Muscle of arm (tissue), 12 donors: ENCODE measurements around the gene ITIH3. TPM values are rescaled to one million over a fixed set of nuclear protein-coding genes. Genes with fewer than 3 reads are reported as not detected.

Experiments
- DNase-seq: peaks from one replicate; pipeline ENCODE4 v3.0.0-alpha.2; 2013
- polyA plus RNA-seq, 12 donors: library from polyadenylated mRNA; unstranded; fragments of 120-200 nt; gene quantifications; one replicate each; pipeline ENCODE4 v1.2.1, GENCODE V29; 2013; ENCODE audit not compliant: insufficient read length in 12 of 12

ITIH3 gene
- polyA plus RNA-seq, 12 donors: 0.31 to 3.8 (median 1.7) TPM; not detected in 2

DNA sequence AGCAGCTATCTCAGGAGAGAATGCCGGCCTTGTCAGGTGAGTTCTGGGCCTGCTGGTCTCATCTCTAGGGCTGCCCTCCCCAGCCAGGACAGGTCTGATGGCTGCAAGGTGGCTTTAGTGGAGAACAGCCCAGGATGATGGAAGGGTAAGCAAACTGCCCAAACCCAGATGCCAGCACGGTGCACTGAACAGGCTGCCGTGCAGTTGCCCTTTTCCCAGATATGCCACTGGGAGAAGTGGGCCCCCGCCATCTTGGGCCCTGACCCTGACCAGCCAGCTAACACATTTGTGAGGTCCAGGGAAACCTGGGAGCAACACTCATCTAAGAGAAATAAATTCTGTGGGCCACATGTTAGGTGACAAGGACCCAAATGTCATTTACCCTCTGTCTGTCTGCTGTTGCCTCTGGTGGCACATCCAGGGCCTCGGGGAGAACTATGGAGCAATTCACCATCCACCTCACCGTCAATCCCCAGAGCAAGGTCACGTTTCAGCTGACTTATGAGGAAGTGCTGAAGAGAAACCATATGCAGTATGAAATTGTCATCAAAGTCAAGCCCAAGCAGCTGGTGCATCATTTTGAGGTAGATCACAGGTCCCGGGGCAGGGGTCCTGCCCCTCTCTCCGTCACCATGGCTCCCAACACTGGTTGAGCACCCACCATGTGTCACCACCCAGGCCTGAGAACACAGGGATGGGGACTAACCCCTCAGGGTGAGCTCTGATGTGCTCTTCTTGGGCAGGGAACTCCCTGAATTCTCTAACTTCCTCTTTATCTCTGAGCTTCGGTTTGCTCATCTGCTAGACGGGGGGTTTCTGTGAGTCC, 15.4 kb upstream of the ITIH3 start:
- DNase-seq: no peak

DNA sequence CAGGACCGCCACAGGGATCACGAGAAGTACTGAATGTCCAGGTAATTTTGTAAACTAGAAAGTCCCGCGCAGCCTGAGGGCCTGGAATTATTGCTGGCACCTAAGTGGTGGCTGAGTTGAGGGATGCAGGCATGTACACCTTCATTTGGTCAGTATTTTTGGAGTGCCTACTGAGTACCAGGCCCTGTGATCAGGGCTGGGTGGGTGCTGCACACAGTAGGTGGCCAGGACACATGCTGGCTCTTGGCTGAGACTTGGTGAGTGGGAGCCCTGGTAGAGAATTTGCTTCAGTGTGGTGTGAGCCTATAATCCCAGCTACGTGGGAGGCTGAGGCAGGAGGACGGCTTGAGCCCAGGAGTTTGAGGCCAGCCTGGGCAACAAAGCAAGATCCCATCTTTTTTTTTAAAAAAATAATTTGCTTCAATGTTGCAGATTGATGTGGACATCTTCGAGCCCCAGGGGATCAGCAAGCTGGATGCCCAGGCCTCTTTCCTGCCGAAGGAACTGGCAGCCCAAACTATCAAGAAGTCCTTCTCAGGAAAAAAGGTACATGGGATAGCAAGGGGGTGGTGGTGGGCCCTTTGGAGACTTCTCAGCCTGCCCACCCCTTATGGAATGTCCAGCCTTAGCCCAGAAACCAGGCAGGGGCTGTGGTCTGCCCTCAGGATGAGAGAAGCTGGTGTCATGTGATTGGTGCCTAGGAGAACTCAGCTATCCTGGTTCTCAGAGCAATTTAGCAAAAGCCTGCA, 14.6 kb upstream of the ITIH3 start:
- no peak for DNase-seq

- DNase-seq: no peak
Measured at GRCh38 chr3:52781741-52782140, 12.9 kb upstream of the ITIH3 start.

- DNase-seq: no peak
Measured at GRCh38 chr3:52782412-52783210, 12.0 kb upstream of the ITIH3 start.

- no peak for DNase-seq
Measured at GRCh38 chr3:52783211-52783555, 11.4 kb upstream of the ITIH3 start.

GRCh38 chr3:52784021-52784621, 10.5 kb upstream of the ITIH3 start:
- DNase-seq: no peak

- no peak for DNase-seq
Measured at GRCh38 chr3:52784931-52785590, 9.5 kb upstream of the ITIH3 start.

DNA sequence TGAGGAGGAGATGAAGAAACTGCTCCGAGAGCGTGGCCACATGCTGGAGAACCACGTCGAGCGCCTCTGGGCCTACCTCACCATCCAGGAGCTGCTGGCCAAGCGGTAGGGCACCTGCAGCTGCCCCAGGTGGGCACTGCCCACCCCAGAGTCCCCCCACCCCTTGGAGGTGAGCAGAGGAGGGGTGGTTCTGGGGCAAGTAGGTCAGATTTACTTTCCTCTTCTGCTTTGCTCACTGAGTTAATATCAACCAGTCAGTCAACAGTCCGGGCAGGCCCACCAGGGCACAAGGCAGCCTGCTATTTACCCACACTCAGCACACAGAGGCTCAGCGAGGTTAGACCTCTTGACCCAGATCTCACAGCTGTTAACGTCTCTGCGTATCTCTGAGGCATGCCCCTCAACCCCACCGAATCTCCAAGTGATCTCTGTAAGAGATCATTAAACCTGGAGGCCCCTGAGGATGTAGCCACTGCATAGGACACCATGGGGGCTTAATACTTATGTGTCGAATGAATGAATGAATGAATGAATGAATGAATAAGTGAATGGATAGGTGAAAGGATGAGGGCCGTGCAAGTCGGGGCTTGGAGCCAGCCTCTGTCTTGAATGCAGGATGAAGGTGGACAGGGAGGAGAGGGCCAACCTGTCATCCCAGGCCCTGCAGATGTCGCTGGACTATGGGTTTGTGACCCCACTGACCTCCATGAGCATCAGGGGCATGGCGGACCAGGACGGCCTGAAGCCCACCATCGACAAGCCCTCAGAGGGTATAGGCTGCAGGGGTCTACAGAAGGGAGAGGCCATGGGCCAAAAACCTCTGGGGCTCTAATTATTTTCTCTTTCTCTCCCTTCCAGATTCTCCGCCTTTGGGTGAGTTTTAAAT, 8.0 kb upstream of the ITIH3 start:
- no peak for DNase-seq

DNA sequence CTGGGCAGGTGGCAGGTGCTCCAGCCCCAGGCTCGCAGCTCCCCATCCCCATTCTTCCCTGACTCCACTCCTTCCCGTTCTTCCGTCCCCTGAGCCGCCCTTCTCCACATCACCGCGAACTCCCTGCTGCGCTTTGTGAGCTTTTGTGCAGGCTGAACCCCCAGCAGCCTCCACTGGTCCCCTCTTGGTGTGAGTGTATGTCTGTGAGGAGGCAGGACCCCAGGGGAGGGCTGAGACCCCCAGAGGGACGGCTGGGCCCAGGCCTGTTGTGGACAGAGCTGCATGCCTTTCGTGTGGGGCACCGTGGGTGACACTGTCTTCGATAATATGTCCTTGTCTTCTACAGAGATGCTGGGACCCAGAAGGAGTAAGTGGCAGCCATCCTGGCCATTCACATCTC, 7.3 kb upstream of the ITIH3 start:
- no peak for DNase-seq

- no peak for DNase-seq
Measured at GRCh38 chr3:52787672-52788625, 6.6 kb upstream of the ITIH3 start.

DNA sequence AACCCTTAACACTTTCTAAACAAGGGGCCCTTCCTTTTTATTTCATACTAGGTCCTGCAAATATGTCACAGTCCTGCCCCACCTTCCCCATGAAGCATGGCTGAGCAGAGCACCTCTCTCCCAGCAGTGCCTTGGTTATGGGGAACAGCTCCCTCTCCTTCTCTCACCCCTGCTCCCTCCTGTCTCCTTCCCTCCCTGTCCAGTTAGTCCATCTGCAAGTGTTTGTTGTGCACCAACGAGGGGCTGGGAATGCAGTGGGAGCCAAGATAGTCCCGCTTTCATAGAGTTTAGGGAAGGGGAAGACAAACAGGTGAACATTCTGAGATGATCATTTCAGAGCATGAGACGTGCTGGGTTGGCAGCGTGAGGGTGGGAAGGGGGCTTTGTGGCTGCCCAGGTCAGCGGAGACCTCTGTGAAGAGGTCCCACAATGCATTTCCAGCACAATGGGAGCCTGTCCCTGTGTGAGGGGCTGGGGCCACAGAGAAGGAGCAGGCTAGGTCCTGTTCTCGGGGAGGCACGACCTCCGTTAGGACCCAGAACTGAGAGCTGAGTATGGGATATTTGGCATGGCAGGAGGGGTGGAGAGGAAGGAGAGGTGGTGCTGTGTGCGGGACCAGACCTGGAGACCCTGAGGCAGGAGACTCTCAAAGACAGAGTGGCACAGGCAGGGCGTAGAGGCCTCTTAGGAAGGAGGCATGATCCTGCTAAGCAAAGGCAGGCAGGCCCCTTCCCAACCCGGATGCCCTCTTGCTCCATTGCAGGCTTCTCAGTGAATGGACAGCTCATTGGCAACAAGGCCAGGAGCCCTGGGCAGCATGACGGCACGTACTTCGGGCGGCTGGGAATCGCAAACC, 5.5 kb upstream of the ITIH3 start:
- DNase-seq: no peak

DNA sequence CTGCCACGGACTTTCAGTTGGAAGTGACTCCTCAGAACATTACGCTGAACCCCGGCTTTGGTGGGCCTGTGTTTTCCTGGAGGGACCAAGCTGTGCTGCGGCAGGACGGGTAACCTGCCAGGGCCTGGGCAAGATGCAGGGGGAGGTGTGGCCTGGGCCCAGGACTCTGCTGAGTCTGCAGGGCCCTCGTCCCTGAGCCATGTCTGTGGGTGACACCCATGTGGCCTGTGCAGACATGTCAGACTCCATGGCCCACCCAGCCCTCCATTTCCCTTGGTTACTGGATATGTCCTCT, 4.9 kb upstream of the ITIH3 start:
- DNase-seq: no peak

DNA sequence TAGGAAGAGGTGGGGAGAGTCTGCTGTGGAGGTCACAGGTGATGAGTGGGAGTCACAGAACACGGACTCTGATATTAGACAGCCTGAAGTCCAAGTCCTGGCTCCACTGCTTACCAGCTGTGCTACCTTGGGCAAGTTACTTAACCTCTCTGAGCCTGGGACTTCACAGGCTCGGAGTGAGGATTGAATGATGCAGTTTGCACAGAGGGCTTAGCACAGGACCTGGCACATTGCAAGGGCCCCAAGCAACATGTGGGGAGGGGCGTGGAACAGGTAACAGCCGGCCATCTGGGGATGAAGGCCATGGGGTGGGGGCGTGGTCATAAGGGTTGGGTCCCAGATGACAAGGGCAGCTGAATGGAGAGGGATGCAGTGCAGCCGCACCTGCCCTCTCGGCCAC, 4.3 kb upstream of the ITIH3 start:
- no peak for DNase-seq

GRCh38 chr3:52790741-52791140, 3.9 kb upstream of the ITIH3 start:
- DNase-seq: no peak

DNA sequence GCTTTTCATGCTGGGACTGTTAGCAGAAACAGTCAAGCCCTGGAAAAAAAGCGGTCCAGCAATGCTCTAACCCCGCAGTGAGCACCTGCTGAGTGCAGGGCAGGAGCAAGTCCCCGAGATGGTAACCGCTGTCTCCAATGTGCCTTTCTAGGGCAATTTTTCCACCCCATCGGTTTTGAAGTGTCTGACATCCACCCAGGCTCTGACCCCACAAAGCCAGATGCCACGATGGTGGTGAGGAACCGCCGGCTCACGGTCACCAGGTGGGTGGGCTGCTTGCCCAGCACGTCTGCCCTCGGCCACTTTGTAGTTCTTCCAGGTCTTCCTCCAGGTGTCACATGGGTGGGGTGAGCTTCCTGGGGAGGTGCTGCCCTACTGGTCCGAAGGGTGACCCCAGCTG, 3.2 kb upstream of the ITIH3 start:
- DNase-seq: no peak

- DNase-seq: no peak
Measured at GRCh38 chr3:52791928-52792327, 2.7 kb upstream of the ITIH3 start.

DNA sequence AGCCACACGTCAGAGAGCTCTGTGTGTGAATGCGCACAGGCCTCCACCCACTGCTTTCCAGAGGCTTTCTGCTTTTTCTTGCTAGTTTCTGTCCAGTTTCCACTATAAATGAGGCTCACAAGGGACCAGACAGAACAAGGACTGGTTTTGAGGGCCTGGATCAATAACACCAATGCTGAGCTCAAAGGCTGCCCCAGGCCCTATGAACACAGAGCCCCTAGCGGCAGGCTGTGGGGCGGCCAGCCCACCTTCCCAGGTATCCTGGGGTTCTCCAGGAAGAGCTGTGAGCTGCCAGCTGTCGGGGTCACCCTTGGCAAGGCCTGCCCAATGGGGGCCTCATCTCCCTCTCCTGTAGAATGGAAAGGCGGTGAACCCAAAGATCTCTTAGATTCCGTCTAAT, 2.2 kb upstream of the ITIH3 start:
- no peak for DNase-seq

- no peak for DNase-seq
Measured at GRCh38 chr3:52792961-52793695, 1.5 kb upstream of the ITIH3 start.
